ENCODE data around the gene PINK1. TPM values are rescaled to one million over a fixed set of nuclear protein-coding genes. Genes with fewer than 3 reads are reported as not detected.

Gene PINK1
- total RNA-seq, 3 donors from 2014 or later = 92.1 to 146 (median 94.1) TPM

DNA sequence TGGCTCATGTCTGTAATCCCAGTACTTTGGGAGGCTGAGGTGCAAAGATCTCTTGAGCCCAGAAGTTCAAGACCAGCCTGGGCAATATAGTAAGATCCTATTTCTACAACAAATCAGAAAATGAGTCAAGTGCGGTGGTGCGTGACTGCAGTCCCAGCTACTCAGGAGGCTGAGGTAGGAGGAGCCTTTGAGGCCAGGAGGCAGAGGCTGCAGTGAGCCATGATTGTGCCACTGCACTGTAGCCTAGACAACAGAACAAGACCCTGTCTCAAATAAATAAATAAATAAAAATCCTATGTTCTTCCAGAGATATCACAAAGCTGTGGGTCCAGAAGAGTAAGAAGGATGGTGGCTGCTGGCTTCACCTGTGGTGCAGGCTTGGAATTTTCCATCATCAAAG is 22.3 kb upstream of the PINK1 start:
- Histone ChIP-seq H3K9me3 (no peaks in the 10 kb centered on the region), H3K4me3 (no peak overlapping the region), H3K4me1 (no peaks in the 10 kb centered on the region), H3K27me3 (no peaks in the 10 kb centered on the region), H3K36me3 (no peaks in the 10 kb centered on the region), H3K27ac (no peak overlapping the region)
- intact Hi-C loops (cut with DNase I; ENCODE audit: low total_unique reads) = no loop called here
- no peak for DNase-seq (ENCODE audit: low spot score in 2 of 2)
- no peak for TF ChIP-seq POLR2AphosphoS5 (IDR thresholded peaks at IDR 0.05)
- TF ChIP-seq, protein P1, sequence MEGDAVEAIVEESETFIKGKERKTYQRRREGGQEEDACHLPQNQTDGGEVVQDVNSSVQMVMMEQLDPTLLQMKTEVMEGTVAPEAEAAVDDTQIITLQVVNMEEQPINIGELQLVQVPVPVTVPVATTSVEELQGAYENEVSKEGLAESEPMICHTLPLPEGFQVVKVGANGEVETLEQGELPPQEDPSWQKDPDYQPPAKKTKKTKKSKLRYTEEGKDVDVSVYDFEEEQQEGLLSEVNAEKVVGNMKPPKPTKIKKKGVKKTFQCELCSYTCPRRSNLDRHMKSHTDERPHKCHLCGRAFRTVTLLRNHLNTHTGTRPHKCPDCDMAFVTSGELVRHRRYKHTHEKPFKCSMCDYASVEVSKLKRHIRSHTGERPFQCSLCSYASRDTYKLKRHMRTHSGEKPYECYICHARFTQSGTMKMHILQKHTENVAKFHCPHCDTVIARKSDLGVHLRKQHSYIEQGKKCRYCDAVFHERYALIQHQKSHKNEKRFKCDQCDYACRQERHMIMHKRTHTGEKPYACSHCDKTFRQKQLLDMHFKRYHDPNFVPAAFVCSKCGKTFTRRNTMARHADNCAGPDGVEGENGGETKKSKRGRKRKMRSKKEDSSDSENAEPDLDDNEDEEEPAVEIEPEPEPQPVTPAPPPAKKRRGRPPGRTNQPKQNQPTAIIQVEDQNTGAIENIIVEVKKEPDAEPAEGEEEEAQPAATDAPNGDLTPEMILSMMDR (IDR thresholded peaks at IDR 0.05) = no peak
- TF ChIP-seq POLR2A (IDR thresholded peaks at IDR 0.05) = no peak

DNA sequence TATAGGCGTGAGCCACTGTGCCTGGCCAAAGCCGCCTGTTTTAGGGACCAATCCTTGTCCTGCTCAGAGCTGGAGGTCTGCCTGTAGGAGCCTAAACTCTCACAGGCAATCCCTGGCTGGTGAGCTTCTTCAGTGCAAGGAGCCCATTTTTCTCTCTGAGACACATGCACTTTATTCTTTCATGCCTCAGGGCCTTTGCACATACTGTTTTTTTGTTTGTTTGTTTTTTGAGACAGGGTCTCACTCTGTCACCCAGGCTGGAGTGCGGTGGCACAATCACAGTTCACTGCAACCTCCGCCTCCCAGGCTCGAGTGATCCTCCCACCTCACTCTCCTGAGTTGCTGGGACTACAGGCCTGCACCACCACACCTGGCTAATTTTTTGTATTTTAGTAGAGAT is 21.6 kb upstream of the PINK1 start:
- DNase-seq (ENCODE audit: low spot score in 2 of 2) = no peak
- H3K27me3 ChIP-seq = no peaks in the 10 kb centered on the region
- TF ChIP-seq POLR2A (IDR thresholded peaks at IDR 0.05) (no peak), POLR2AphosphoS5 (IDR thresholded peaks at IDR 0.05) (no peak)
- TF ChIP-seq, protein P1 (IDR thresholded peaks at IDR 0.05) = no peak
- no peak overlapping the region for H3K27ac ChIP-seq
- intact Hi-C loops (cut with DNase I; ENCODE audit: low total_unique reads) = no loop called here
- H3K4me1 ChIP-seq = no peaks in the 10 kb centered on the region
- no peaks in the 10 kb centered on the region for H3K36me3 ChIP-seq
- no peak overlapping the region for H3K4me3 ChIP-seq
- no peaks in the 10 kb centered on the region for H3K9me3 ChIP-seq

- no peaks in the 10 kb centered on the region for H3K36me3 ChIP-seq
- H3K9me3 ChIP-seq = no peaks in the 10 kb centered on the region
- no peak overlapping the region for H3K27ac ChIP-seq
- no peak for DNase-seq (ENCODE audit: low spot score in 2 of 2)
- no peaks in the 10 kb centered on the region for H3K4me1 ChIP-seq
- intact Hi-C loops (cut with DNase I; ENCODE audit: low total_unique reads) = no loop called here
- TF ChIP-seq POLR2AphosphoS5 (IDR thresholded peaks at IDR 0.05) (no peak), POLR2A (IDR thresholded peaks at IDR 0.05) (no peak)
- TF ChIP-seq, protein P1 (IDR thresholded peaks at IDR 0.05) = no peak
- H3K27me3 ChIP-seq = no peaks in the 10 kb centered on the region
- no peak overlapping the region for H3K4me3 ChIP-seq
Observed at GRCh38 chr1:20612221-20612746, 21.0 kb upstream of the PINK1 start.

- no peaks in the 10 kb centered on the region for H3K4me1 ChIP-seq
- DNase-seq (ENCODE audit: low spot score in 2 of 2) = no peak
- no peaks in the 10 kb centered on the region for H3K36me3 ChIP-seq
- peak overlapping the region; percentile 87 to 90 for H3K27ac ChIP-seq
- H3K9me3 ChIP-seq = no peaks in the 10 kb centered on the region
- intact Hi-C loops (cut with DNase I; ENCODE audit: low total_unique reads) = no loop called here
- TF ChIP-seq, protein P1 (IDR thresholded peaks at IDR 0.05) = no peak
- no peak for TF ChIP-seq POLR2A (IDR thresholded peaks at IDR 0.05)
- no peaks in the 10 kb centered on the region for H3K27me3 ChIP-seq
- H3K4me3 ChIP-seq = no peak overlapping the region
Observed at GRCh38 chr1:20614131-20614579, 19.1 kb upstream of the PINK1 start.

DNA sequence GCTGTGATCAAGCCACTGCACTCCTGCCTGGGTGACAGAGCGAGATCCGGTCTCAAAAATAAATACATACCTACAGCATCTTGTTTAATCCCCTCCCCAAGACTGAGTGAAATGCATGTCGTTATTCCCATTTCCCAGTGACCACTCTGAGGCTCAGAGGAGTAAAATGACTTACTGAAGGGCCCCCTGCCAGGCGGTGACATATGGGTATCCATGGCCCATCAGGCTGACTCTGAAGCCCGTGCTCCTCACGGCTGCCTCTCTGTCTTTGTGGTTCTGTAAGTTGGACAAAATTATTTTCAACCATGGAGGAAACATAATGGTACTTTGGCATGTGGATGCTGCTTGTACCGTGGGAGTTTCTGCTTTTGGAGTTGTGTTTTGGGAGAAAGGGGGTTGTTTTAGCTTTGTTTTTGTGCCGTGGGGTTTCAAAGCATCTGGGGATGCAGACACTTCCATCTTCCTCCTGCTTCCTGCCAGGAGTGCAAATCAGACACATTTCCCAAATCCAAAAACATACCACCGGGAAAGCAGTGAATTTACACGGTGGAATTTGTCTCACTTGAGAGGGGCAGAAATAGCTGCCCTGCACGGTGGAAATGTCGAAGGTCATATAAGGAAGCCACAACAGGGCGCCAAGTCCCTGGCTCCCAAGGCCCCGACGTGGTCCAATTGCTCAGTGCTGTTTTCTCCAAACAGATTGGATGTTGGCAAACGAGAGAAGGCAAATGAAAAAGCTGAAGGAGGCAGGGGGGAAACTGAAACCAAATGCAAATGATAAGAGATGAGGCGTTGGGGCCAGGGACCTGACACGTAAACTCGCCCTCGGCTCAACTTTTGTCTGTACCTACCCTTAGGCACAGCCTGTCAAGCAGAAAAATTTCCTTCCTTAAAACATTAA is 17.1 kb upstream of the PINK1 start:
- H3K4me3 ChIP-seq = peak overlapping the region in 2 of 3 donors; percentile 13 to 26
- no peaks in the 10 kb centered on the region for H3K9me3 ChIP-seq
- intact Hi-C loops (cut with DNase I; ENCODE audit: low total_unique reads) = no loop called here
- H3K4me1 ChIP-seq = no peaks in the 10 kb centered on the region
- TF ChIP-seq POLR2A (IDR thresholded peaks at IDR 0.05) (no peak), POLR2AphosphoS5 (IDR thresholded peaks at IDR 0.05) (no peak)
- TF ChIP-seq, protein P1 (IDR thresholded peaks at IDR 0.05) = no peak
- no peaks in the 10 kb centered on the region for H3K36me3 ChIP-seq
- no peak for DNase-seq (ENCODE audit: low spot score in 2 of 2)
- peak overlapping the region in 1 of 2 donors; percentile 25 for H3K27ac ChIP-seq
- no peaks in the 10 kb centered on the region for H3K27me3 ChIP-seq
